WTC11 (cell line): ENCODE data around the gene ADCY10.

Source experiments
- ATF2 ChIP-seq: sonication (generic); formaldehyde crosslinking; IDR thresholded peaks from 2 replicates; pipeline ENCODE4 v1.8.1; 2022; ENCODE audit warnings: low read depth, missing genetic modification reagents, borderline replicate concordance
- CTCF ChIP-seq: fragments of 200-600 bp; IDR thresholded peaks from 2 replicates; pipeline ENCODE4 v1.8.0; 2022; ENCODE audit warnings: antibody characterized with exemption
- E2F1 ChIP-seq: sonication (generic); formaldehyde crosslinking; IDR thresholded peaks from 2 replicates; pipeline ENCODE4 v1.8.0; 2022; ENCODE audit warnings: mild to moderate bottlenecking, missing genetic modification reagents
- EMX1 ChIP-seq: fragments of 250-450 bp; sonication (Bioruptor Pico); IDR thresholded peaks from 2 replicates; pipeline ENCODE4 v1.8.0; 2021; ENCODE audit warnings: mild to moderate bottlenecking
- ETV6 ChIP-seq: sonication (generic); formaldehyde crosslinking; IDR thresholded peaks from 2 replicates; pipeline ENCODE4 v1.8.1; 2022; ENCODE audit warnings: mild to moderate bottlenecking, missing genetic modification reagents
- FOXJ3 ChIP-seq: sonication (generic); formaldehyde crosslinking; IDR thresholded peaks from 2 replicates; pipeline ENCODE4 v1.9.0; 2021; ENCODE audit warnings: missing genetic modification reagents, mild to moderate bottlenecking, borderline replicate concordance
- RELA ChIP-seq: sonication (generic); formaldehyde crosslinking; IDR thresholded peaks from 2 replicates; pipeline ENCODE4 v1.8.1; 2022; ENCODE audit warnings: missing genetic modification reagents, mild to moderate bottlenecking, borderline replicate concordance
- TCF7 ChIP-seq: sonication (generic); formaldehyde crosslinking; IDR thresholded peaks from 2 replicates; pipeline ENCODE4 v1.8.0; 2022; ENCODE audit warnings: mild to moderate bottlenecking, low read depth, missing genetic modification reagents, moderate library complexity
- USF2 ChIP-seq: sonication (generic); formaldehyde crosslinking; IDR thresholded peaks from 2 replicates; pipeline ENCODE4 v1.8.1; 2023; ENCODE audit warnings: mild to moderate bottlenecking, missing genetic modification reagents, moderate library complexity
- ZNF138 ChIP-seq: sonication (generic); formaldehyde crosslinking; conservative IDR thresholded peaks from 2 replicates; pipeline ENCODE4 v1.8.1; 2022; ENCODE audit warnings: mild to moderate bottlenecking, moderate library complexity, missing genetic modification reagents
- ZNF317 ChIP-seq: sonication (generic); formaldehyde crosslinking; IDR thresholded peaks from 2 replicates; pipeline ENCODE4 v1.8.1; 2023; ENCODE audit warnings: low read depth, mild to moderate bottlenecking, moderate library complexity, missing genetic modification reagents, borderline replicate concordance
- TF ChIP-seq, protein P1 (sequence below): sonication (generic); formaldehyde crosslinking; IDR thresholded peaks from 2 replicates; pipeline ENCODE4 v1.8.0; 2022; ENCODE audit warnings: missing genetic modification reagents
- TF ChIP-seq, protein P2 (sequence below): sonication (generic); formaldehyde crosslinking; conservative IDR thresholded peaks from 2 replicates; pipeline ENCODE4 v1.8.1; 2022; ENCODE audit warnings: mild to moderate bottlenecking, missing genetic modification reagents

- TF ChIP-seq ETV6 (CRISPR knock-in tag) (no peak), FOXJ3 (CRISPR knock-in tag) (no peak), ATF2 (CRISPR knock-in tag) (no peak), CTCF (no peak), ZNF138 (CRISPR knock-in tag) (no peak), USF2 (CRISPR knock-in tag) (no peak), TCF7 (CRISPR knock-in tag) (no peak), E2F1 (CRISPR knock-in tag) (no peak), RELA (no peak), EMX1 (CRISPR knock-in tag) (no peak), ZNF317 (CRISPR knock-in tag) (no peak)
- TF ChIP-seq, protein P1, sequence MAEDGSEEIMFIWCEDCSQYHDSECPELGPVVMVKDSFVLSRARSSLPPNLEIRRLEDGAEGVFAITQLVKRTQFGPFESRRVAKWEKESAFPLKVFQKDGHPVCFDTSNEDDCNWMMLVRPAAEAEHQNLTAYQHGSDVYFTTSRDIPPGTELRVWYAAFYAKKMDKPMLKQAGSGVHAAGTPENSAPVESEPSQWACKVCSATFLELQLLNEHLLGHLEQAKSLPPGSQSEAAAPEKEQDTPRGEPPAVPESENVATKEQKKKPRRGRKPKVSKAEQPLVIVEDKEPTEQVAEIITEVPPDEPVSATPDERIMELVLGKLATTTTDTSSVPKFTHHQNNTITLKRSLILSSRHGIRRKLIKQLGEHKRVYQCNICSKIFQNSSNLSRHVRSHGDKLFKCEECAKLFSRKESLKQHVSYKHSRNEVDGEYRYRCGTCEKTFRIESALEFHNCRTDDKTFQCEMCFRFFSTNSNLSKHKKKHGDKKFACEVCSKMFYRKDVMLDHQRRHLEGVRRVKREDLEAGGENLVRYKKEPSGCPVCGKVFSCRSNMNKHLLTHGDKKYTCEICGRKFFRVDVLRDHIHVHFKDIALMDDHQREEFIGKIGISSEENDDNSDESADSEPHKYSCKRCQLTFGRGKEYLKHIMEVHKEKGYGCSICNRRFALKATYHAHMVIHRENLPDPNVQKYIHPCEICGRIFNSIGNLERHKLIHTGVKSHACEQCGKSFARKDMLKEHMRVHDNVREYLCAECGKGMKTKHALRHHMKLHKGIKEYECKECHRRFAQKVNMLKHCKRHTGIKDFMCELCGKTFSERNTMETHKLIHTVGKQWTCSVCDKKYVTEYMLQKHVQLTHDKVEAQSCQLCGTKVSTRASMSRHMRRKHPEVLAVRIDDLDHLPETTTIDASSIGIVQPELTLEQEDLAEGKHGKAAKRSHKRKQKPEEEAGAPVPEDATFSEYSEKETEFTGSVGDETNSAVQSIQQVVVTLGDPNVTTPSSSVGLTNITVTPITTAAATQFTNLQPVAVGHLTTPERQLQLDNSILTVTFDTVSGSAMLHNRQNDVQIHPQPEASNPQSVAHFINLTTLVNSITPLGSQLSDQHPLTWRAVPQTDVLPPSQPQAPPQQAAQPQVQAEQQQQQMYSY (CRISPR knock-in tag), result no peak
- TF ChIP-seq, protein P2, sequence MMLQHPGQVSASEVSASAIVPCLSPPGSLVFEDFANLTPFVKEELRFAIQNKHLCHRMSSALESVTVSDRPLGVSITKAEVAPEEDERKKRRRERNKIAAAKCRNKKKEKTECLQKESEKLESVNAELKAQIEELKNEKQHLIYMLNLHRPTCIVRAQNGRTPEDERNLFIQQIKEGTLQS, result no peak
These were observed 119.9 kb downstream of the ADCY10 start for GRCh38 chr1:167794043-167794442.
